ENCODE results near the gene HDLBP. TPM values are rescaled to one million over a fixed set of nuclear protein-coding genes. Genes with fewer than 3 reads are reported as not detected.

The HDLBP gene
- total and polyA plus RNA-seq, 2 experiments from 2014 or later, result 230 to 306 TPM

DNA sequence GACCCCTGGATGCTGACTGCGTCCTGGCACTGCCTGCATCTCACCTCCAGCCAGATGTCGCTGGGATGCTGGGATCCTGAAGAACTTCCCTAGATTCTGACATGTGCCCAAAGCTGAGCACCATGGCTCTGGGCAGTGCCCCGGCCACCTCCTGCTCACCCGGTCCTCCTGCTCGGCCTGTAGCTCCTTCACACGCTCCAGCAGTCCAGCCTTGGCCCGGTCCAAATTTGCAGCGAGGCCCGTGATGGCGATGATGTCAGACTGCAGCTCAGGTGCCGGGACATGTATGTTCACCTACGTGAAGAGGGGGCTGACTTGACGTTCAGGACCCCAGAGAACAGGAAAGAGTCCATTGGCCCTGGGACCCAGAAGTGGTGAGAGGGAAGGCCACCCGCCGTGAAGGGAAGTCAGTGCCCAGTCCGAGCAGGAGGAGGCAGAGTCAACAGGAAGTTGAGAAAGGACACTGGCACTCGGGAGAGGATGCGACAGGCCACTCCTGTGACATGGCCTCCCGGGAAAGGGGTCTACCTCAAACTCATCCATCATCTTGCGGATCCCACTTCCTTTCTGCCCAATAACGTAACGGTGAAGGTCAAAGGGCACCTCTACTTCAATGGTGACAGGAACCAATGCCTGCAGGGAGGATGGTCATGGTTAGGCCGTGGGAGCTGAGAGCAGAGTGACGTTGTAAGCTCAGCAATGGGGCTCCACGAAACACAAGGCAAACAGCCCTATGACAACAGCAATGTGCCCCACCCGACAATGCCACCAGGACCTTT lies 80.3 kb downstream of the HDLBP start:
- DNase-seq (ENCODE audit: low spot score) (no peak), ATAC-seq (no peak)
- H3F3A ChIP-seq (replicated peaks; ENCODE audit: low read depth), result no peaks in the 10 kb centered on the region; the same call in 1 of the 2 replicates
- peaks cover 95% of the 10 kb centered on the region for H3K36me3 Mint-ChIP-seq (ENCODE audit: low read depth)
- no peaks in the 10 kb centered on the region for H3K4me1 ChIP-seq (ENCODE audit: insufficient read depth)
- no peaks in the 10 kb centered on the region for H3K9me2 ChIP-seq (ENCODE audit: insufficient read depth)
- no peak for TF ChIP-seq NANOG (IDR thresholded peaks at IDR 0.05; ENCODE audit: borderline replicate concordance)
- TF ChIP-seq, protein P1, sequence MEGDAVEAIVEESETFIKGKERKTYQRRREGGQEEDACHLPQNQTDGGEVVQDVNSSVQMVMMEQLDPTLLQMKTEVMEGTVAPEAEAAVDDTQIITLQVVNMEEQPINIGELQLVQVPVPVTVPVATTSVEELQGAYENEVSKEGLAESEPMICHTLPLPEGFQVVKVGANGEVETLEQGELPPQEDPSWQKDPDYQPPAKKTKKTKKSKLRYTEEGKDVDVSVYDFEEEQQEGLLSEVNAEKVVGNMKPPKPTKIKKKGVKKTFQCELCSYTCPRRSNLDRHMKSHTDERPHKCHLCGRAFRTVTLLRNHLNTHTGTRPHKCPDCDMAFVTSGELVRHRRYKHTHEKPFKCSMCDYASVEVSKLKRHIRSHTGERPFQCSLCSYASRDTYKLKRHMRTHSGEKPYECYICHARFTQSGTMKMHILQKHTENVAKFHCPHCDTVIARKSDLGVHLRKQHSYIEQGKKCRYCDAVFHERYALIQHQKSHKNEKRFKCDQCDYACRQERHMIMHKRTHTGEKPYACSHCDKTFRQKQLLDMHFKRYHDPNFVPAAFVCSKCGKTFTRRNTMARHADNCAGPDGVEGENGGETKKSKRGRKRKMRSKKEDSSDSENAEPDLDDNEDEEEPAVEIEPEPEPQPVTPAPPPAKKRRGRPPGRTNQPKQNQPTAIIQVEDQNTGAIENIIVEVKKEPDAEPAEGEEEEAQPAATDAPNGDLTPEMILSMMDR (conservative IDR thresholded peaks at IDR 0.05; ENCODE audit: low read depth in 2 of 2), result no peak
- peaks cover 50% of the 10 kb centered on the region for H3K36me3 ChIP-seq (ENCODE audit: insufficient read depth)
- no peak overlapping the region for H3K27ac ChIP-seq (ENCODE audit: low read depth)
- no peaks in the 10 kb centered on the region; the same call in 2 of the 3 replicates for H3K4me1 Mint-ChIP-seq
- no peaks in the 10 kb centered on the region for H3K27me3 ChIP-seq (ENCODE audit: insufficient read depth)
- H3K4me3 Mint-ChIP-seq, result no peak overlapping the region
- no peak overlapping the region for H2AFZ ChIP-seq
- H3K9me3 Mint-ChIP-seq, result no peaks in the 10 kb centered on the region
- H3K4me2 ChIP-seq, result no peak overlapping the region
- H3K27ac Mint-ChIP-seq, result no peak overlapping the region
- peaks cover 24% of the 10 kb centered on the region for H4K20me1 ChIP-seq (replicated peaks; ENCODE audit: insufficient read depth)
- H3K27me3 Mint-ChIP-seq (ENCODE audit: insufficient read depth, low read depth, poor library complexity), result peaks cover 29% of the 10 kb centered on the region
- H3K4me3 ChIP-seq, result no peak overlapping the region
- 0 out of 2 replicates have a peak, but pooled peaks cover 3% of the 10 kb centered on the region for H3K79me2 ChIP-seq (replicated peaks; ENCODE audit: insufficient read depth)

DNA sequence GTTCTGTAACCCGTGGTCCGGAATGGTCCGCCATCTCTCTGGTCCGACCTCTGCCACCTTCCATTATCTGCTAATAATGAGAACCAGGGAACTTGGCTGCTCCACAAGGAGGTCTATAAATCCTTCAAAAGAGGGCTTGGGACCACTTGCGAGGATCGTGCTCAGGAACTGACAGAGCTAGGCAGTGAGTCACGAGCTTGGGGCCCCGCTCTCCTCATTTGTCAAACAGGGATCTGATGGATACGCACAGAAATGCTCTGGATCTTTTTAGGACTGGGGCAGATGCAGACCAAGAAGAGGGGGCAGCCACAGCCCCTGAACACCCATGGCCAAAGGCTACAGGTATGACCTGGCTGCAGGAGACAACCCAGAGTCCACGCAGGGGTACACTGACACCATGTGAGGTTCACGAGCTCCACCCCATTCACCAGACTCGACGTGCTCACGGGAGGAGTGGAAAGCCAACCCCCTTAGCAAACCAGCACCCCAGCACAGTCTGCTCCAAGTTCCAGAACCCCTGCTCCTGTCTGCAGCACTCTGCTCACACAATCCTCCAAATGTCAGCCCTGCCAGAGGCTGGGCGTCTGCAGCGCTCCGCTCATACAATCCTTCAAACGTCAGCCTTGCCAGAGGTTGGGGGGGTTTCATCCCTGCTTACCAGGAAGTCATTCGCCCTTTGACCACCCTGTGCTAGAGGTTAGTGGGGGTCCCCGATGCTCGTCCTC lies 81.2 kb downstream of the HDLBP start:
- Histone ChIP-seq H3K4me2 (no peak overlapping the region), H3K9me2 (ENCODE audit: insufficient read depth) (no peaks in the 10 kb centered on the region), H2AFZ (no peak overlapping the region), H4K20me1 (replicated peaks; ENCODE audit: insufficient read depth) (peaks cover 25% of the 10 kb centered on the region), H3K27ac (ENCODE audit: low read depth) (no peak overlapping the region), H3K27me3 (ENCODE audit: insufficient read depth) (no peaks in the 10 kb centered on the region), H3K4me3 (no peak overlapping the region), H3K36me3 (ENCODE audit: insufficient read depth) (peaks cover 47% of the 10 kb centered on the region), H3K4me1 (ENCODE audit: insufficient read depth) (no peaks in the 10 kb centered on the region), H3K79me2 (replicated peaks; ENCODE audit: insufficient read depth) (0 out of 2 replicates have a peak, but pooled peaks cover 3% of the 10 kb centered on the region), H3F3A (replicated peaks; ENCODE audit: low read depth) (no peaks in the 10 kb centered on the region; the same call in 1 of the 2 replicates)
- peaks cover 29% of the 10 kb centered on the region for H3K27me3 Mint-ChIP-seq (ENCODE audit: insufficient read depth, low read depth, poor library complexity)
- H3K4me3 Mint-ChIP-seq, result no peak overlapping the region
- no peak for DNase-seq (ENCODE audit: low spot score)
- ATAC-seq, result no peak
- peaks cover 91% of the 10 kb centered on the region for H3K36me3 Mint-ChIP-seq (ENCODE audit: low read depth)
- H3K27ac Mint-ChIP-seq, result no peak overlapping the region
- H3K9me3 Mint-ChIP-seq, result no peaks in the 10 kb centered on the region
- no peaks in the 10 kb centered on the region; the same call in 2 of the 3 replicates for H3K4me1 Mint-ChIP-seq
- TF ChIP-seq ZNF331 (CRISPR knock-in tag; IDR thresholded peaks at IDR 0.05; ENCODE audit: low read depth) (no peak), EZH2 (IDR thresholded peaks at IDR 0.05; ENCODE audit: low read depth, unreplicated experiment) (no peak), CREB1 (CRISPR knock-in tag; IDR thresholded peaks at IDR 0.05; ENCODE audit: low read depth) (no peak), JUNB (IDR thresholded peaks at IDR 0.05; ENCODE audit: unreplicated experiment) (no peak), POLR2AphosphoS5 (IDR thresholded peaks at IDR 0.05; ENCODE audit: low read depth) (no peak)
- TF ChIP-seq, protein P2, sequence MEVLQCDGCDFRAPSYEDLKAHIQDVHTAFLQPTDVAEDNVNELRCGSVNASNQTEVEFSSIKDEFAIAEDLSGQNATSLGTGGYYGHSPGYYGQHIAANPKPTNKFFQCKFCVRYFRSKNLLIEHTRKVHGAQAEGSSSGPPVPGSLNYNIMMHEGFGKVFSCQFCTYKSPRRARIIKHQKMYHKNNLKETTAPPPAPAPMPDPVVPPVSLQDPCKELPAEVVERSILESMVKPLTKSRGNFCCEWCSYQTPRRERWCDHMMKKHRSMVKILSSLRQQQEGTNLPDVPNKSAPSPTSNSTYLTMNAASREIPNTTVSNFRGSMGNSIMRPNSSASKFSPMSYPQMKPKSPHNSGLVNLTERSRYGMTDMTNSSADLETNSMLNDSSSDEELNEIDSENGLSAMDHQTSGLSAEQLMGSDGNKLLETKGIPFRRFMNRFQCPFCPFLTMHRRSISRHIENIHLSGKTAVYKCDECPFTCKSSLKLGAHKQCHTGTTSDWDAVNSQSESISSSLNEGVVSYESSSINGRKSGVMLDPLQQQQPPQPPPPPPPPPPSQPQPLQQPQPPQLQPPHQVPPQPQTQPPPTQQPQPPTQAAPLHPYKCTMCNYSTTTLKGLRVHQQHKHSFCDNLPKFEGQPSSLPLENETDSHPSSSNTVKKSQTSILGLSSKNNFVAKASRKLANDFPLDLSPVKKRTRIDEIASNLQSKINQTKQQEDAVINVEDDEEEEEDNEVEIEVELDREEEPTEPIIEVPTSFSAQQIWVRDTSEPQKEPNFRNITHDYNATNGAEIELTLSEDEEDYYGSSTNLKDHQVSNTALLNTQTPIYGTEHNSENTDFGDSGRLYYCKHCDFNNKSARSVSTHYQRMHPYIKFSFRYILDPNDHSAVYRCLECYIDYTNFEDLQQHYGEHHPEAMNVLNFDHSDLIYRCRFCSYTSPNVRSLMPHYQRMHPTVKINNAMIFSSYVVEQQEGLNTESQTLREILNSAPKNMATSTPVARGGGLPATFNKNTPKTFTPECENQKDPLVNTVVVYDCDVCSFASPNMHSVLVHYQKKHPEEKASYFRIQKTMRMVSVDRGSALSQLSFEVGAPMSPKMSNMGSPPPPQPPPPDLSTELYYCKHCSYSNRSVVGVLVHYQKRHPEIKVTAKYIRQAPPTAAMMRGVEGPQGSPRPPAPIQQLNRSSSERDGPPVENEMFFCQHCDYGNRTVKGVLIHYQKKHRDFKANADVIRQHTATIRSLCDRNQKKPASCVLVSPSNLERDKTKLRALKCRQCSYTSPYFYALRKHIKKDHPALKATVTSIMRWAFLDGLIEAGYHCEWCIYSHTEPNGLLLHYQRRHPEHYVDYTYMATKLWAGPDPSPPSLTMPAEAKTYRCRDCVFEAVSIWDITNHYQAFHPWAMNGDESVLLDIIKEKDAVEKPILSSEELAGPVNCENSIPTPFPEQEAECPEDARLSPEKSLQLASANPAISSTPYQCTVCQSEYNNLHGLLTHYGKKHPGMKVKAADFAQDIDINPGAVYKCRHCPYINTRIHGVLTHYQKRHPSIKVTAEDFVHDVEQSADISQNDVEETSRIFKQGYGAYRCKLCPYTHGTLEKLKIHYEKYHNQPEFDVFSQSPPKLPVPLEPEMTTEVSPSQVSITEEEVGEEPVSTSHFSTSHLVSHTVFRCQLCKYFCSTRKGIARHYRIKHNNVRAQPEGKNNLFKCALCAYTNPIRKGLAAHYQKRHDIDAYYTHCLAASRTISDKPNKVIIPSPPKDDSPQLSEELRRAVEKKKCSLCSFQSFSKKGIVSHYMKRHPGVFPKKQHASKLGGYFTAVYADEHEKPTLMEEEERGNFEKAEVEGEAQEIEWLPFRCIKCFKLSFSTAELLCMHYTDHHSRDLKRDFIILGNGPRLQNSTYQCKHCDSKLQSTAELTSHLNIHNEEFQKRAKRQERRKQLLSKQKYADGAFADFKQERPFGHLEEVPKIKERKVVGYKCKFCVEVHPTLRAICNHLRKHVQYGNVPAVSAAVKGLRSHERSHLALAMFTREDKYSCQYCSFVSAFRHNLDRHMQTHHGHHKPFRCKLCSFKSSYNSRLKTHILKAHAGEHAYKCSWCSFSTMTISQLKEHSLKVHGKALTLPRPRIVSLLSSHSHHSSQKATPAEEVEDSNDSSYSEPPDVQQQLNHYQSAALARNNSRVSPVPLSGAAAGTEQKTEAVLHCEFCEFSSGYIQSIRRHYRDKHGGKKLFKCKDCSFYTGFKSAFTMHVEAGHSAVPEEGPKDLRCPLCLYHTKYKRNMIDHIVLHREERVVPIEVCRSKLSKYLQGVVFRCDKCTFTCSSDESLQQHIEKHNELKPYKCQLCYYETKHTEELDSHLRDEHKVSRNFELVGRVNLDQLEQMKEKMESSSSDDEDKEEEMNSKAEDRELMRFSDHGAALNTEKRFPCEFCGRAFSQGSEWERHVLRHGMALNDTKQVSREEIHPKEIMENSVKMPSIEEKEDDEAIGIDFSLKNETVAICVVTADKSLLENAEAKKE (CRISPR knock-in tag; IDR thresholded peaks at IDR 0.05), result no peak
- TF ChIP-seq, protein P3, sequence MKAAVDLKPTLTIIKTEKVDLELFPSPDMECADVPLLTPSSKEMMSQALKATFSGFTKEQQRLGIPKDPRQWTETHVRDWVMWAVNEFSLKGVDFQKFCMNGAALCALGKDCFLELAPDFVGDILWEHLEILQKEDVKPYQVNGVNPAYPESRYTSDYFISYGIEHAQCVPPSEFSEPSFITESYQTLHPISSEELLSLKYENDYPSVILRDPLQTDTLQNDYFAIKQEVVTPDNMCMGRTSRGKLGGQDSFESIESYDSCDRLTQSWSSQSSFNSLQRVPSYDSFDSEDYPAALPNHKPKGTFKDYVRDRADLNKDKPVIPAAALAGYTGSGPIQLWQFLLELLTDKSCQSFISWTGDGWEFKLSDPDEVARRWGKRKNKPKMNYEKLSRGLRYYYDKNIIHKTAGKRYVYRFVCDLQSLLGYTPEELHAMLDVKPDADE (IDR thresholded peaks at IDR 0.05), result no peak
